Calu3 (cell line): ENCODE measurements around the gene USP24. TPM values are rescaled to one million over a fixed set of nuclear protein-coding genes. Genes with fewer than 3 reads are reported as not detected.
A peak's percentile ranks its signal among the peaks of the same experiment; 100 is the strongest.

ENCODE experiments used
- BruUV-seq: library from RNA; stranded (reverse); fragments of 400-500 nt; replicated peaks from 2 replicates; lab custom pipeline; 2021; lab: Mats Ljungman, UMichigan
- CTCF ChIA-PET: fragments of 300-600 bp; sonication (Branson Sonifier 250); formaldehyde crosslinking; loops from one replicate; lab custom pipeline; 2022; ENCODE audit warnings: antibody characterized with exemption; lab: Charles Lee
- DNase-seq: peaks from one replicate; pipeline ENCODE4 v3.0.0; 2022
- H3K27ac Mint-ChIP-seq: one replicate; pipeline ENCODE4 v1.8.0; 2022; ENCODE audit warnings: mixed read lengths; ENCODE audit not compliant: unreplicated experiment
- H3K27me3 Mint-ChIP-seq: one replicate; pipeline ENCODE4 v1.8.0; 2022; ENCODE audit warnings: mixed read lengths; ENCODE audit not compliant: unreplicated experiment
- H3K36me3 Mint-ChIP-seq: one replicate; pipeline ENCODE4 v1.8.0; 2022; ENCODE audit warnings: mild to moderate bottlenecking, moderate library complexity, mixed read lengths; ENCODE audit not compliant: insufficient read depth, unreplicated experiment
- H3K4me1 Mint-ChIP-seq: one replicate; pipeline ENCODE4 v1.8.0; 2022; ENCODE audit warnings: mild to moderate bottlenecking, low read depth, mixed read lengths; ENCODE audit not compliant: unreplicated experiment
- H3K4me3 Mint-ChIP-seq: one replicate; pipeline ENCODE4 v1.8.0; 2022; ENCODE audit warnings: mild to moderate bottlenecking, low read depth, moderate library complexity, mixed read lengths; ENCODE audit not compliant: unreplicated experiment
- H3K9me3 Mint-ChIP-seq: one replicate; pipeline ENCODE4 v1.8.0; 2022; ENCODE audit warnings: low read depth, mixed read lengths; ENCODE audit not compliant: unreplicated experiment
- CTCF ChIP-seq: fragments of 200-600 bp; IDR thresholded peaks from one replicate; pipeline ENCODE4 v1.8.0; 2022; ENCODE audit warnings: antibody characterized with exemption; ENCODE audit not compliant: unreplicated experiment
- intact Hi-C: fragments of 100-400 bp; cut with micrococcal nuclease; formaldehyde crosslinking; loops from one replicate; pipeline ENCODE4 v1.10.0; 2022; ENCODE audit not compliant: unreplicated experiment
- total RNA-seq: library from RNA; stranded (reverse); gene quantifications from 2 replicates; pipeline ENCODE4 v1.2.3, GENCODE V29; 2022

The USP24 gene
- total RNA-seq, 1 experiment from 2014 or later = 45.3 TPM

- H3K4me3 Mint-ChIP-seq = no peak overlapping the region
- CTCF ChIA-PET = no interaction called here
These were observed 144.6 kb downstream of the USP24 start for GRCh38 chr1:55070293-55071164.

GRCh38 chr1:55069280-55069679 is 145.9 kb downstream of the USP24 start:
- Mint-ChIP-seq H3K36me3 (peaks cover 66% of the 10 kb centered on the region), H3K27ac (peak overlapping the region; percentile 2), H3K4me3 (no peak overlapping the region), H3K4me1 (no peaks in the 10 kb centered on the region), H3K27me3 (no peaks in the 10 kb centered on the region), H3K9me3 (no peaks in the 10 kb centered on the region)
- no peak for DNase-seq
- intact Hi-C loops = no loop called here
- BruUV-seq = no TSS peak
- CTCF ChIA-PET = no interaction called here
- no peak for TF ChIP-seq CTCF

More at GRCh38 chr1:55070293-55071164, 144.6 kb downstream of the USP24 start:
- H3K9me3 Mint-ChIP-seq = no peaks in the 10 kb centered on the region
- DNase-seq = no peak
- peak overlapping the region; percentile 2 for H3K27ac Mint-ChIP-seq
- no peaks in the 10 kb centered on the region for H3K4me1 Mint-ChIP-seq
- TF ChIP-seq CTCF = no peak
- intact Hi-C loops = no loop called here
- H3K36me3 Mint-ChIP-seq = peaks cover 70% of the 10 kb centered on the region
- no peaks in the 10 kb centered on the region for H3K27me3 Mint-ChIP-seq
- no TSS peak for BruUV-seq

- Mint-ChIP-seq H3K9me3 (no peaks in the 10 kb centered on the region), H3K4me3 (no peak overlapping the region), H3K27me3 (no peaks in the 10 kb centered on the region), H3K4me1 (no peaks in the 10 kb centered on the region), H3K36me3 (peaks cover 63% of the 10 kb centered on the region), H3K27ac (no peak overlapping the region)
- intact Hi-C loops = no loop called here
- CTCF ChIA-PET = no interaction called here
- no peak for TF ChIP-seq CTCF
- no peak for DNase-seq
- no TSS peak for BruUV-seq
These were observed 146.5 kb downstream of the USP24 start for GRCh38 chr1:55068638-55069037.

- H3K27ac Mint-ChIP-seq = no peak overlapping the region
These were observed 147.2 kb downstream of the USP24 start for GRCh38 chr1:55067914-55068313.

More at GRCh38 chr1:55067914-55068313, 147.2 kb downstream of the USP24 start:
- BruUV-seq = no TSS peak
- H3K4me3 Mint-ChIP-seq = no peak overlapping the region
- no peak for DNase-seq
- CTCF ChIA-PET = no interaction called here
- TF ChIP-seq CTCF = no peak
- H3K9me3 Mint-ChIP-seq = no peaks in the 10 kb centered on the region
- H3K4me1 Mint-ChIP-seq = no peaks in the 10 kb centered on the region
- intact Hi-C loops = no loop called here
- peaks cover 63% of the 10 kb centered on the region for H3K36me3 Mint-ChIP-seq
- no peaks in the 10 kb centered on the region for H3K27me3 Mint-ChIP-seq
